ENCODE measurements around the gene ZER1.
"Not testable (repeated sequence)": the region's sequence is repeated elsewhere in the genome, so short reads cannot be mapped to it uniquely, and the experiment has no call there.

Gene ZER1

DNA sequence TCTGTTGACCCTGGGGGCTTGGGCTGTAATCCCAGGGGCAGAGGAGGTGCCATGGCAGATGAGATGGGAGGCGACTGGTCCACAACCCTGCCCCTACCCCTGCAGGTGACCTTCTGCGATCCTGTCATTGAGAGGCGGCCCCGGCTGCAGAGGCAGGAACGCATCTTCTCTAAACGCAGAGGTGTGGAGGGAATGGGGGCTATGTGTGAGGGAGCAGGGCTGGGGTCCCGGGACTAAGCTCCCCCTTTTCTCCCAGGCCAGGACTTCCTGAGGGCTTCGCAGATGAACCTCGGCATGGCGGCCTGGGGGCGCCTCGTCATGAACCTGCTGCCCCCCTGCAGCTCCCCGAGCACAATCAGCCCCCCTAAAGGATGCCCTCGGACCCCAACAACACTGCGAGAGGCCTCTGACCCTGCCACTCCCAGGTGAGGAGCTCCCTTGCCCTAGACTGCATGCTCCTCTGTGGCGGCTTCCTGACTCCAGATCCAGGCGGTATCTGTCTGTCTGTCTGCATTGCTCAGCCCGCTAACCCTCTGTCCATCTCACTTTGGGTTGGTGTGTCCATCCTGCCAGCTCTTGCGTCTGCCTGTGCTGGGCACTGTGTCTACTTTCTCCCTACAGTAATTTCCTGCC is 57.7 kb downstream of the ZER1 start:
- DNase-seq: no peak

DNA sequence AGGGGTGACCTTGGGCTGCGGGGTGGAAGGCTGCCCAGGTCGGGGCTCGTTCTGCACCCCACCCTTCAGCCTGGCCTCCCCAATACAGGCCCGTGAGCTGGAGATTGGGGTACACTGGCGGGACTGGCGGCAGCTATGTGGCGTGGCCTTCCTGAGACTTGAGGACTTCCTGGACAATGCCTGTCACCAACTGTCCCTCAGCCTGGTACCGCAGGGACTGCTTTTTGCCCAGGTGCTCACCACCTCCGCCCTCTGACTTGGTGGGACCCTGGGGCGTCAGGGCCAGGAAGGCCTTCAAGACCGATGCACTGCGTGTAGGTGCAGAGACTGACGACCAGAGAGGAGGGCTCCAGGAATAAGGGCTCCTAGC is 58.3 kb downstream of the ZER1 start:
- no peak for DNase-seq

DNA sequence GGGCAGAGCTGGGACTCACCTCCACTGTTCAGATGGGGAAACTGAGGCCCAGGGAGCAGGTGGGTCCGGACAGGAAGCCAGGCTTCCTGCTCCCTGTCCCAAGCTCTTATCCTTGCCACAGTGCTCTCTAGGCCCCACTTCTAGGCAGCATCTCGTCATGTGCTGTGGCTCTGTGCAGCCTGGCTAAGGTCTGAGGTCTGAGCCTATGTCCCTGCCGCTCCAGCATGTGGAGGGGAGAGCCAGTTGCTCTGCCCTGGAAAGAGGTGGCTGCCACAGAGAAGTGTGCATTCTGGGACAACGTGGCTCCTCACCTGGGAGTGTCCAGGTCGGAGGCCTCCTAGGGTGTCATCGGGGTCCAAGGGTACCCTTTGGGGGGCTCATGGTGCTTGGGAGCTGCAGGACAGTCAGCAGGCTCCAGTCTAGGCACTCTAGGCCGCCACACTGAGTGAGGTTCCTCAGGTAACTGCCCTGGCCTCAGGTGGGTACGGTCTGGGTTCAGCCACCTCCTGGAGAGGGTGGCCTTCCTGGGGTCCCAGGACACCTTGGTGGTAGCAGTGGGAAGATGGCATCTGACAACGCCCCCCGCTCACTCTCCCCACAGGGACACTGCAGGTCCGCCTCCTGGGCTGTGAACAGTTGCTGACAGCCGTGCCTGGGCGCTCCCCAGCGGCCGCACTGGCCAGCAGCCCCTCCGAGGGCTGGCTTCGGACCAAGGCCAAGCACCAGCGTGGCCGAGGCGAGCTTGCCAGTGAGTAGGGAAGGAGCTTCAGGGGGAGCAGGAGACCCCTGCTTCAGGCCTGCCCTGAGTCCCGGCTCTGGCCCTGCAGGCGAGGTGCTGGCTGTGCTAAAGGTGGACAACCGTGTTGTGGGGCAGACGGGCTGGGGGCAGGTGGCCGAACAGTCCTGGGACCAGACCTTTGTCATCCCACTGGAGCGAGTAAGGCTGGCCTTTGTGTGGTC is 59.0 kb downstream of the ZER1 start:
- no peak for DNase-seq

- DNase-seq: no peak
Observed at GRCh38 chr9:128707446-128707845, 64.3 kb downstream of the ZER1 start.

DNA sequence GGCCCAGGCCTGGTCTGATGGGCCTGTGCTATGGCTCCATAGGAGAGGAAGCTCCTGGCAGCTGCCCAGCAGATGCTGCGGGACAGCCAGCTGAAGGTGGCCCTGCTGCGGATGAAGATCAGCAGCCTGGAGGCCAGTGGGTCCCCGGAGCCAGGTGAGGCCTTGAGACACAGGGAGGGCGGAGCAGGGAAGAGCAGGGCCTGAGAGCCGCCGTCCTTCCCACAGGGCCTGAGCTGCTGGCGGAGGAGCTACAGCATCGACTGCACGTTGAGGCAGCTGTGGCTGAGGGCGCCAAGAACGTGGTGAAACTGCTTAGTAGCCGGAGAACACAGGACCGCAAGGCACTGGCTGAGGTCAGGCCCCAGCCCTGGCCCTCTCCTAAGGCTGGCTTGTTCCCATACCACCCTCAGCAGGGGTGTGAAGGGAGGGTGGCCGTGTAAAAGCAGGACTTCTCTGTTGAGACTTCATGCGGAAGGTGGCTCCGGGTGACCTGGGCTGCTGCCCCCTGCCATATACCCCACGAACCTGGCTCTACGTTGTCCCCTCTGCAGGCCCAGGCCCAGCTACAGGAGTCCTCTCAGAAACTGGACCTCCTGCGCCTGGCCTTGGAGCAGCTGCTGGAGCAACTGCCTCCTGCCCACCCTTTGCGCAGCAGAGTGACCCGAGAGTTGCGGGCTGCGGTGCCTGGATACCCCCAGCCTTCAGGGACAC is 64.9 kb downstream of the ZER1 start:
- no peak for DNase-seq

GRCh38 chr9:128706045-128706444 is 65.7 kb downstream of the ZER1 start:
- no peak for DNase-seq

DNA sequence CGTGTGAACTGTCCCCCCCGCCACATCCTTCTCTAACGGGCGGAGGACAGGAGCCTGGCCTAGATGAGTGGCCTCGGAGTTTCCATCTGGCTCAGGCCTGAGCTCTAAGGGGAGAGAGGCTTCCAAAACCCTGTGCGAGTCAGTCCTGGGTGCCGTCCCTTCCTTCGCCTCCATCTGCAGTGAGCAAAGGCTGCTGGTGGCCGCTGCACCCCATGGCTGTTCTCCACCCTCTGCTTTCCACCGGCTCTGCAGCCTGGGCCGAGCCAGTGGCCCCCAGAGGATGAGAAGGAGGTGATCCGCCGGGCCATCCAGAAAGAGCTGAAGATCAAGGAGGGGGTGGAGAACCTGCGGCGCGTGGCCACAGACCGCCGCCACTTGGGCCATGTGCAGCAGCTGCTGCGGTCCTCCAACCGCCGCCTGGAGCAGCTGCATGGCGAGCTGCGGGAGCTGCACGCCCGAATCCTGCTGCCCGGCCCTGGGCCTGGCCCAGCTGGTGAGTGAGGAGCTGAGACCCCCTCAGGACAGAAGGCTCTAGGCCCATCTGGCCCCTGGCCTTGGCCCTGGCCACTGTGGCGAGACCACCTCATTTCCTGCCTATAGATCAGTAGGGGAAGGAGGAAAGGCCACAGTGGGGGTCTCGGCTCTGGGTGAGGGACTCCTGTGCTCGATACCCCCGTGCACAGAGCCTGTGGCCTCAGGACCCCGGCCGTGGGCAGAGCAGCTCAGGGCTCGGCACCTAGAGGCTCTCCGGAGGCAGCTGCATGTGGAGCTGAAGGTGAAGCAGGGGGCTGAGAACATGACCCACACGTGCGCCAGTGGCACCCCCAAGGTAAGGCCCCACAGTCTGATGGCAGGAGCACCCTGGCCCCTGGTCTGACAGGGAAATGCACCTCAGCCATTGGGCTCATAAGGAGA is 66.4 kb downstream of the ZER1 start:
- DNase-seq: no peak

DNA sequence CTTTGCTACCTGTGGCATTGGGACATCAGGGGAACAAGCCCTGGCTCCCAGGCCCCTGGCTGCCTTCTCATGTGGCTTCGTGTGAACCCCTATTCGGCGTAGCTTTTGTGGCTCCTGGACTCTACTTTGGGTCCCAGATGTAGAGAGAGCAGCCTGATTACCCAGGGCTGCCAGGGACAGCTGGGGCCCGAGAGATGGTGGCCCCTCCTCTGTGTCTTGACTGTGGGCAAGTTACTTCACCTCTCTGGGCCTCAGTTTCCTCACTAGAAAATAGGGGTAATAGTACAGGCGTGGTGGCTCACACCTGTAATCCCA is 67.4 kb downstream of the ZER1 start:
- no peak for DNase-seq

- no peak for DNase-seq
Observed at GRCh38 chr9:128703616-128704355, 67.9 kb downstream of the ZER1 start.

DNA sequence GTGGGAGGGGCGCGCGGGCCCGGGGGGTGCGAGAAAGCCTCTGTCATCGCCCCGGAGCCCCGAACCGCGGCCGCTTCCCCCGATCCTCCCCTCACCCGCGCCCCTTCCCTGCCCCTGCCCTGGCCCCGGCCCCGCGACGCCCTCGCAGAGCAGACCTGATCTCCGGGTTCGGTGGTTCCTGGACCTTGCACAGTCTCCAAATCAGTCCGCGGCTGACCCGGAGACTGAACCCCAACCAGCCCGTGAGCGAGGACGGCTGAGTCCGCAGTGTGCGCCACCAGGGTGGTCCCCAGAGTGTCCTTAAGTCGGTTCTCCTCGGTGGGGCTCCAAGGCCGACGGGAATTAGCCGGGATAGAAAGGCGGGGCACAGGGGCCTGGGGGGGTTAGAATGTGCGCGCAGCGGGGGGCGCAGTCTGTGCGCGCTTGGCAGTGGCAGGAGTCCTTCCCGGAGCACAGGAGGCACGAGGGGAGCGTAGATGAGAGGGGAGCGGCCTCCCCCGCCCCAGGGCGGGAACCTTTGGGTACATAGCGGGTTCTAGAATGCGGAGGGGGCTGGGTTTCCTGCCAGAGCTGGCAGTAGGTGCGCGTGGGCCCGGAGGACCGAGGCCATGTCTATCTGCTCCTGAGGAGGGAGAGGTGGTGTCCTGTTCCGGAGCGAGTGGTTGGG is 68.6 kb downstream of the ZER1 start:
- DNase-seq: peak; percentile 31

DNA sequence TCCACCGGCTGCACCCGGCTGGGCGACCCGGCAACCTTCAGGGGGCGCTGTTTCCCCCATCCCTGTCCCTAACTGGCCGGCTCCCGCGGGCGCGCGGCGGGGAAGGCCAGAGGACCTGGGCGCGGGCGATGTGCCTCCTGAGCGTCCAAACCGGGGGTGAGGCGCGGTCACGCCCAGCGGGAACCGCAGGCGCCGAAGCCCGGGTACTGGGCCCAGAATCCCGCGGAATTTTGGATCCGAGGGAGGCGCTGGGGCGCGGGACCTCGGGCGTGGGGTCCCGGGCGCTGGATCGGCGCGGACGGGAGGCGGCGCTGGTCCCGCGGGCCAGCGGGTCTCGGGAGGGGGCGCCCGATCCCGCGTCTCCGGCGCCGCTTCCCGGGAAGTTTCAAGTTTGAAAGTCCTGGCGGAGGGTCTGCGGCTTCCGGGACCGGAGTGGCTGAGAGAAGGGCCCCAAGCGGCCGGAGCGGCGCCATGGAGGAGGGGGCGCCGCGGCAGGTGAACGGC is 69.2 kb downstream of the ZER1 start, which contains the start of gene PKN3:
TSS of gene PKN3 (plus strand) at position 59 of the 504 bp plus-strand sequence. CDS start at position 472, 413 bp downstream.
- peak; percentile 85 for DNase-seq

- no peak for DNase-seq
Observed at GRCh38 chr9:128701227-128701854, 70.4 kb downstream of the ZER1 start.

GRCh38 chr9:128699096-128699795 is 72.5 kb downstream of the ZER1 start:
- not testable (repeated sequence) for DNase-seq

DNA sequence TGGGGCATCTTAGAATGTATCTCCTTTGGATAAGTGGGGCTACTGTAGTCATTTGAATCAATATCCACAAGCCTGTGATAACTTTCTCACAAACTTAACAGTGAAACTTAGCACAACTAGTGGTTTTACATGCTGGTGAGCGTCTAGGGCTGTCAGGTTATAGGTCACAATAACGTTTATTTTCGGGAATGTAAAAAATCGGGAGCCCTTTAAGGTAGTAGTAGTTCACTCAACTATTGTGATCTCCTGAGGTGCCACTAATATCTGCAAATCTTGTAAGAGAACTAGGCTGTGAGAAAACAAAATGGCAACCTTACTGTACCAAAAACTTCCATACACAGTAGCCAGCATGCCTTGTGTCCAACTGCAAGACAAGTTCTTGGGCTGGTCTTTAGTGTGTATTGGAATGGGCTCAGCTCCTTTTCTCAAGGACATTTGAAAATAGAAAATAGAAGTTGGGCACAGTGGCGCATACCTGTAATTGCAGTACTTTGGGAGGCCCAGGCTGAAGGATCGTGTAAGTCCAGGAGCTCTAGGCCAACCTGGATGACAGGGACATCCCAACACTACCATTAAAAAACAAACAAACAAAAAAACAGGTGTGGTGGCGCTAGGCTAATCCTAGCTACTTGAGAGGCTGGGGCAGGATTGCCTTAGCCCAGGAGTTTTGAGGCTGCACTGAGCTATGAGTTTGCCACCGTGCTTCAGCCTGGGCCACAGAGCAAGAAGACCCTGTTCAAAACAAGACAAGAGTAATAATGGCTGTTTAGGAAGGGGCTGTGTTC is 74.6 kb downstream of the ZER1 start:
- DNase-seq: no peak

GRCh38 chr9:128694344-128694743 is 77.4 kb downstream of the ZER1 start:
- no peak for DNase-seq

GRCh38 chr9:128693738-128694137 is 78.0 kb downstream of the ZER1 start:
- DNase-seq: not testable (repeated sequence)

- no peak for DNase-seq
Observed at GRCh38 chr9:128690684-128691034, 81.1 kb downstream of the ZER1 start.

GRCh38 chr9:128689820-128690683 is 81.7 kb downstream of the ZER1 start:
- peak; percentile 71 for DNase-seq
